H1 (cell line): Measurements from ENCODE around the gene BMX. TPM values are rescaled to one million over a fixed set of nuclear protein-coding genes. Genes with fewer than 3 reads are reported as not detected.

Experiments used
- CTCF ChIA-PET: fragments of 300-600 bp; sonication (Branson Sonifier 250); formaldehyde crosslinking; loops from one replicate; lab custom pipeline; 2021; ENCODE audit not compliant: partially characterized antibody; lab: Charles Lee
- POLR2A ChIA-PET: fragments of 300-600 bp; sonication (Branson Sonifier 250); formaldehyde crosslinking; loops from one replicate; lab custom pipeline; 2021; ENCODE audit warnings: inconsistent platforms; ENCODE audit not compliant: partially characterized antibody; lab: Charles Lee
- DNase-seq, 2 experiments: peaks; one replicate each; pipeline versions ENCODE4 v3.0.0 to v3.0.0-alpha.2; 2010 to 2022; ENCODE audit warnings: low spot score in 2 of 2, low read depth in 1 of 2, mixed read lengths in 1 of 2
- FAIRE-seq: peaks from 2 replicates; lab custom pipeline; 2011; peaks lifted over from hg19 to GRCh38; lab: Jason Lieb, UNC
- H2AFZ ChIP-seq: 2 replicates; pipeline ENCODE4 v1.8.1; 2012; ENCODE audit warnings: low read length, inconsistent platforms
- H2AK5ac ChIP-seq: 2 replicates; pipeline ENCODE4 v1.6.1; 2013; ENCODE audit warnings: low read depth, low read length
- H2BK120ac ChIP-seq: replicated peaks from 2 replicates; pipeline ENCODE3; 2013; ENCODE audit warnings: low read depth, low read length, inconsistent platforms
- H2BK12ac ChIP-seq: 2 replicates; pipeline ENCODE4 v1.6.1; 2013; ENCODE audit warnings: low read depth, low read length
- H2BK15ac ChIP-seq: 2 replicates; pipeline ENCODE4 v1.6.1; 2013; ENCODE audit warnings: low read length
- H2BK20ac ChIP-seq: 2 replicates; pipeline ENCODE4 v1.6.1; 2013; ENCODE audit warnings: low read length
- H2BK5ac ChIP-seq: 2 replicates; pipeline ENCODE4 v1.6.1; 2013; ENCODE audit warnings: low read depth, low read length
- H3K14ac ChIP-seq: 2 replicates; pipeline ENCODE4 v1.6.1; 2013; ENCODE audit warnings: inconsistent platforms; ENCODE audit not compliant: insufficient read length
- H3K18ac ChIP-seq: 2 replicates; pipeline ENCODE4 v1.6.1; 2013; ENCODE audit warnings: low read length; ENCODE audit errors: extremely low read depth
- H3K23ac ChIP-seq: 2 replicates; pipeline ENCODE4 v1.6.1; 2013; ENCODE audit warnings: inconsistent platforms; ENCODE audit not compliant: insufficient read length
- H3K23me2 ChIP-seq: 2 replicates; pipeline ENCODE4 v1.6.1; 2013; ENCODE audit warnings: low read depth, low read length
- H3K27ac ChIP-seq: 2 replicates; pipeline ENCODE4 v1.6.1; 2011; ENCODE audit warnings: low read depth, low read length, inconsistent platforms
- H3K27me3 ChIP-seq, 4 experiments: replicated peaks in 1 of 4; 1 replicate in 1 of 4; 2 replicates in 3 of 4; pipeline versions ENCODE4 v1.6.1 to v1.8.1; 2011 to 2013; ENCODE audit warnings: low read length in 3 of 4, mild to moderate bottlenecking in 3 of 4, inconsistent platforms in 2 of 4, mixed read lengths in 2 of 4, moderate library complexity in 1 of 4; ENCODE audit not compliant: control insufficient read depth in 3 of 4, insufficient read depth in 3 of 4; ENCODE audit errors: extremely low read depth in 1 of 4
- H3K36me3 ChIP-seq, 4 experiments: 2 replicates each; pipeline versions ENCODE4 v1.6.1 to v1.8.1; 2011 to 2013; ENCODE audit warnings: mild to moderate bottlenecking in 4 of 4, low read length in 3 of 4, moderate library complexity in 2 of 4, control low read depth in 1 of 4, inconsistent platforms in 1 of 4; ENCODE audit not compliant: insufficient read depth in 4 of 4, control insufficient read depth in 2 of 4
- H3K4ac ChIP-seq: replicated peaks from 2 replicates; pipeline ENCODE3; 2013; ENCODE audit warnings: low read length, low read depth, mixed read lengths, inconsistent platforms; ENCODE audit not compliant: insufficient read length
- H3K4me1 ChIP-seq, 4 experiments: replicated peaks in 1 of 4; 1 replicate in 1 of 4; 2 replicates in 3 of 4; pipeline versions ENCODE4 v1.6.1 to v1.8.1; 2011 to 2013; ENCODE audit warnings: low read length in 3 of 4, inconsistent platforms in 2 of 4, mixed read lengths in 1 of 4; ENCODE audit not compliant: insufficient read depth in 4 of 4, control insufficient read depth in 3 of 4
- H3K4me2 ChIP-seq, 2 experiments: 2 replicates each; pipeline versions ENCODE4 v1.6.1 to v1.8.1; 2011 to 2013; ENCODE audit warnings: low read depth in 2 of 2, low read length in 2 of 2, control low read depth in 1 of 2, inconsistent platforms in 1 of 2, mild to moderate bottlenecking in 1 of 2; ENCODE audit not compliant: insufficient read depth in 1 of 2
- H3K4me3 ChIP-seq, 4 experiments: fragments of 200-600, 300-600 bp in 1 of 4; sonication (generic), shearing (Covaris generic), sonication (Bioruptor Twin) in 1 of 4; 2 replicates each; pipeline versions ENCODE4 v1.5.1 to v1.8.1; 2011 to 2016; ENCODE audit warnings: low read length in 4 of 4, low read depth in 3 of 4, control low read depth in 2 of 4, inconsistent platforms in 2 of 4, mild to moderate bottlenecking in 2 of 4, mixed read lengths in 1 of 4, moderate library complexity in 1 of 4; ENCODE audit not compliant: insufficient read depth in 2 of 4; ENCODE audit errors: extremely low read depth in 1 of 4
- H3K56ac ChIP-seq: replicated peaks from 2 replicates; pipeline ENCODE3; 2013; ENCODE audit warnings: low read depth, mild to moderate bottlenecking, mixed read lengths, low read length, inconsistent platforms; ENCODE audit not compliant: insufficient read length
- H3K79me1 ChIP-seq: 2 replicates; pipeline ENCODE4 v1.6.1; 2013; ENCODE audit warnings: low read depth, low read length, control low read depth
- H3K79me2 ChIP-seq, 2 experiments: 2 replicates each; pipeline versions ENCODE4 v1.6.1 to v1.8.1; 2012 to 2013; ENCODE audit warnings: low read length in 2 of 2, mild to moderate bottlenecking in 2 of 2, inconsistent platforms in 1 of 2; ENCODE audit not compliant: insufficient read depth in 2 of 2, control insufficient read depth in 1 of 2
- H3K9ac ChIP-seq, 4 experiments: replicated peaks in 1 of 4; 1 replicate in 1 of 4; 2 replicates in 3 of 4; pipeline versions ENCODE4 v1.6.1 to v1.8.1; 2011 to 2013; ENCODE audit warnings: low read depth in 3 of 4, low read length in 3 of 4, control low read depth in 2 of 4, mild to moderate bottlenecking in 2 of 4, moderate library complexity in 2 of 4, inconsistent platforms in 1 of 4; ENCODE audit errors: extremely low read depth in 1 of 4
- H3K9me3 ChIP-seq, 2 experiments: 2 replicates each; pipeline versions ENCODE4 v1.6.1 to v1.8.1; 2012 to 2013; ENCODE audit warnings: mild to moderate bottlenecking in 2 of 2, moderate library complexity in 2 of 2, control low read depth in 1 of 2, inconsistent platforms in 1 of 2, low read depth in 1 of 2, low read length in 1 of 2, mixed read lengths in 1 of 2; ENCODE audit not compliant: insufficient read depth in 2 of 2
- H4K20me1 ChIP-seq, 2 experiments: replicated peaks in 1 of 2; 2 replicates each; pipeline versions ENCODE3 to v1.8.1; 2011 to 2013; ENCODE audit warnings: inconsistent platforms in 2 of 2, low read length in 2 of 2, mild to moderate bottlenecking in 1 of 2; ENCODE audit not compliant: insufficient read depth in 2 of 2, control insufficient read depth in 1 of 2
- H4K5ac ChIP-seq: 2 replicates; pipeline ENCODE4 v1.6.1; 2013; ENCODE audit warnings: low read length, low read depth, mixed read lengths, inconsistent platforms; ENCODE audit not compliant: insufficient read length
- H4K8ac ChIP-seq: 2 replicates; pipeline ENCODE4 v1.8.0; 2013; ENCODE audit warnings: mild to moderate bottlenecking, moderate library complexity, low read length, inconsistent platforms; ENCODE audit not compliant: insufficient read depth; ENCODE audit errors: extremely low read depth
- H4K91ac ChIP-seq: replicated peaks from 2 replicates; pipeline ENCODE3; 2013; ENCODE audit warnings: low read length, mixed read lengths, inconsistent platforms; ENCODE audit not compliant: insufficient read length
- ASH2L ChIP-seq: fragments of 200-600, 300-600 bp; sonication (generic); IDR thresholded peaks from one replicate; pipeline ENCODE4 v1.7.1; 2017; ENCODE audit warnings: low read length
- RAD21 ChIP-seq, 2 experiments: IDR thresholded peaks in 1 of 2; conservative IDR thresholded peaks in 1 of 2; 2 replicates each; pipeline ENCODE4 v1.6.1; 2011; ENCODE audit warnings: low read depth in 2 of 2, low read length in 2 of 2, improper control_type of control experiment in 1 of 2, inconsistent platforms in 1 of 2, mild to moderate bottlenecking in 1 of 2, moderate library complexity in 1 of 2
- YY1 ChIP-seq: IDR thresholded peaks from 2 replicates; pipeline ENCODE4 v1.6.1; 2011; ENCODE audit warnings: low read depth, mild to moderate bottlenecking, low read length
- WGBS, 2 experiments: shearing (Covaris generic) in 1 of 2; methylation state at CpG; one replicate each; pipeline versions ENCODE4 v1.1.6 to v1.1.7; 2013 to 2015; ENCODE audit warnings: low lambda C conversion rate in 2 of 2, mixed read lengths in 2 of 2, inconsistent platforms in 1 of 2, low coverage in 1 of 2, missing lambda C conversion rate in 1 of 2; ENCODE audit not compliant: insufficient replicate concordance in 2 of 2, insufficient coverage in 1 of 2, insufficient read length in 1 of 2; ENCODE audit errors: extremely low coverage in 1 of 2, missing lambda C conversion rate in 1 of 2; 5-methylcytosine and 5-hydroxymethylcytosine counted together
- polyA plus RNA-seq, 7 experiments: library from polyadenylated mRNA; depleted of rRNA in 3 of 7; stranded (reverse) in 5 of 7; unstranded in 2 of 7; fragments of >200 nt in 5 of 7; fragments of 200-250 nt in 2 of 7; gene quantifications; 1 replicate in 5 of 7; 2 replicates in 1 of 7; 4 replicates in 1 of 7; pipeline versions ENCODE4 v1.2.1 to v1.2.3, GENCODE V29; 2011 to 2013; ENCODE audit warnings: missing spikeins in 2 of 7, mixed read lengths in 2 of 7
- total RNA-seq: library from RNA; stranded (reverse); fragmentation: NEBNext Ultra II Directional; extraction: Animal tissue kit (Norgen Biotek cat#: 25700); gene quantifications from 2 replicates; pipeline ENCODE4 v1.2.1, GENCODE V29; 2021
- TF ChIP-seq, protein P1 (sequence below), 3 experiments: IDR thresholded peaks; 1 replicate in 2 of 3; 2 replicates in 1 of 3; pipeline versions ENCODE4 v1.5.1 to v1.6.1; 2011; ENCODE audit warnings: low read length in 3 of 3, mild to moderate bottlenecking in 3 of 3, inconsistent platforms in 2 of 3, low read depth in 1 of 3, moderate library complexity in 1 of 3; ENCODE audit not compliant: insufficient read depth in 1 of 3; ENCODE audit errors: control extremely low read depth in 1 of 3

BMX gene
- total and polyA plus RNA-seq, 2 of the 8 experiments (the other 6 are each of a cell fraction or from before 2014, with no cell fraction given), result not detected

DNA sequence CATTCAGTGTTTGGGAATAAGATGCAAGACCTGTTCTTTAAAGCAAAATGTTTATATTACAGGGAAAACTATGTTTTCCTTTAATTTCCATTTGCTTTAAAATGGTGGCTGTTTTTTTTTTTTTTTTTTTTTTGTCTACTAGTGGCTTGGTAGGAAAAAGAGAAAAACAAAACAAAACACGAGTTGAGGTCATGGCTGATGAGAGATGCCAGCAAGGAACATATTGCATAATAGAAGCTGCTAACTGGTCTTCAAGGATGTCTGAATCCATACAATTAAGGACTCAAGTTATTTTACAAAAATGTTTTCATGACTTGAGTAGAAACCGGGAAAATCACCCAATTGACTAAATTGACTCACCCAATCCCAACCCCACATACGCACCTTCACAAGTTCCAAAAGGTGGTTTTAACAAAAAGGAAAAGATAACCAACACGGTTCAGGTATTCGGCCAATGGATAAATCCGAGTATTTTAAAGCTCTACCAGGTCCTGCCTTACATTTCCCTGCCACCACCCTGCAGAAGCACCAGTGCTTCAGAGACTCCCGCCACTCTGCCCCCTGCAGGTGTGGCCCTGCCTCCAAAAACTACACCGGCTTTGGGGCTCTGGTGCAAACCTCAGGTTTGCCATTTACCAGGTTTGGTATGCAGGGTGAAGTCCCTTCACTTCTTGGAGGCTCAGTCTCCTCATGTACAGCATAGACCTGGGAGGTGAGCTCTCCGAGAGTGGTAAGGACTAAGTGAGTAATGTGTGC lies 34.5 kb upstream of the BMX start:
- Histone ChIP-seq H4K5ac (no peak overlapping the region), H2BK12ac (no peak overlapping the region), H2BK15ac (no peak overlapping the region), H3K23me2 (no peaks in the 10 kb centered on the region), H3K4me2 (no peak overlapping the region), H3K14ac (no peak overlapping the region), H3K79me1 (no peaks in the 10 kb centered on the region), H3K9me3 (no peaks in the 10 kb centered on the region), H3K36me3 (no peaks in the 10 kb centered on the region), H3K4ac (no peak overlapping the region), H3K4me1 (peaks cover 0 to 2% (median 0%) of the 10 kb centered on the region in 4 experiments; a peak in 2 of 7 replicates), H3K27me3 (no peaks in the 10 kb centered on the region), H2AFZ (no peak overlapping the region), H3K18ac (no peak overlapping the region), H2BK120ac (no peak overlapping the region), H3K79me2 (no peaks in the 10 kb centered on the region), H4K20me1 (no peaks in the 10 kb centered on the region), H3K23ac (no peak overlapping the region), H3K9ac (no peak overlapping the region), H2BK20ac (no peak overlapping the region), H2BK5ac (no peak overlapping the region), H4K8ac (no peak overlapping the region; the same call in 1 of the 2 replicates), H3K4me3 (no peak overlapping the region), H3K56ac (no peak overlapping the region), H4K91ac (no peak overlapping the region), H3K27ac (no peak overlapping the region), H2AK5ac (no peak overlapping the region)
- peak; percentile 44 to 53 for TF ChIP-seq RAD21 (IDR thresholded peaks at IDR 0.05 in 1 of 2, conservative IDR thresholded peaks at IDR 0.05 in 1 of 2; ENCODE audit: low read depth in 2 of 2, low read length in 2 of 2)
- TF ChIP-seq, protein P1, sequence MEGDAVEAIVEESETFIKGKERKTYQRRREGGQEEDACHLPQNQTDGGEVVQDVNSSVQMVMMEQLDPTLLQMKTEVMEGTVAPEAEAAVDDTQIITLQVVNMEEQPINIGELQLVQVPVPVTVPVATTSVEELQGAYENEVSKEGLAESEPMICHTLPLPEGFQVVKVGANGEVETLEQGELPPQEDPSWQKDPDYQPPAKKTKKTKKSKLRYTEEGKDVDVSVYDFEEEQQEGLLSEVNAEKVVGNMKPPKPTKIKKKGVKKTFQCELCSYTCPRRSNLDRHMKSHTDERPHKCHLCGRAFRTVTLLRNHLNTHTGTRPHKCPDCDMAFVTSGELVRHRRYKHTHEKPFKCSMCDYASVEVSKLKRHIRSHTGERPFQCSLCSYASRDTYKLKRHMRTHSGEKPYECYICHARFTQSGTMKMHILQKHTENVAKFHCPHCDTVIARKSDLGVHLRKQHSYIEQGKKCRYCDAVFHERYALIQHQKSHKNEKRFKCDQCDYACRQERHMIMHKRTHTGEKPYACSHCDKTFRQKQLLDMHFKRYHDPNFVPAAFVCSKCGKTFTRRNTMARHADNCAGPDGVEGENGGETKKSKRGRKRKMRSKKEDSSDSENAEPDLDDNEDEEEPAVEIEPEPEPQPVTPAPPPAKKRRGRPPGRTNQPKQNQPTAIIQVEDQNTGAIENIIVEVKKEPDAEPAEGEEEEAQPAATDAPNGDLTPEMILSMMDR (IDR thresholded peaks at IDR 0.05; ENCODE audit: control extremely low read depth in 1 of 3, insufficient read depth in 1 of 3, low read depth in 1 of 3, low read length in 3 of 3), result peak; percentile 45 to 57 (median 53)
- no peak for TF ChIP-seq ASH2L
- TF ChIP-seq YY1, result no peak
- 80% methylated on average over 7 of the region's 9 CpGs; no CpG with 5 or more reads in 1 of the 2 experiments for WGBS, 2 experiments
- ChIA-PET CTCF (interaction anchor here (0.6 to 7.0 kb wide), 22 partner anchors 8 to 211 kb away, joined by 3 to 106 read pairs (median 3); partner anchors contain the start of genes PIR and VEGFD), POLR2A (no interaction called here)
- FAIRE-seq (peak; percentile 88), DNase-seq (peak in 1 of 2 experiments; percentile 67)
